Lower leg skin (tissue), 3 donors: Measurements from ENCODE around the gene C1QL4.

Source experiments
- POLR2A ChIP-seq, 2 donors: fragments of 450-650 bp; IDR thresholded peaks; one replicate each; pipeline ENCODE4 v1.6.1; 2016 to 2017; ENCODE audit warnings: antibody characterized with exemption in 2 of 2, mild to moderate bottlenecking in 1 of 2, moderate library complexity in 1 of 2
- TF ChIP-seq, protein P1 (sequence below), 3 donors: fragments of 450-650 bp; IDR thresholded peaks; one replicate each; pipeline ENCODE4 v1.5.1; 2016; ENCODE audit warnings: antibody characterized with exemption in 3 of 3, mild to moderate bottlenecking in 3 of 3, moderate library complexity in 2 of 3

DNA sequence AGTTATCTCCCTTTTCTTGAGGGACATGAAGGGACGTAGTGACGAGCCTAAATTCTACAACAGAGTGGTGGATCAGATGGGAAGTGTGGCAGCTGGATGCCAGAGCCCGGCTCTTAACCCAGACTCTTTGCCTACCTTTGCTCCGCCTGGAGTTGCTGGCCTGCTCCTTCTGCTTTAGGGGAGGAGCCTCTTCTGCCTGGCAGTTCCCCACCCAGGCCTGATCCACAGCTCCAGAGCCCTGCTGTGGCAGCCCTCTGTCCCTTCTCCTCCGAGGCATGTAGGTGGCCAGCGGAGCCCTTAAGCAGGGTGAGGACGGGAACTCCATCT, 44.3 kb downstream of the C1QL4 start:
- TF ChIP-seq, protein P1, sequence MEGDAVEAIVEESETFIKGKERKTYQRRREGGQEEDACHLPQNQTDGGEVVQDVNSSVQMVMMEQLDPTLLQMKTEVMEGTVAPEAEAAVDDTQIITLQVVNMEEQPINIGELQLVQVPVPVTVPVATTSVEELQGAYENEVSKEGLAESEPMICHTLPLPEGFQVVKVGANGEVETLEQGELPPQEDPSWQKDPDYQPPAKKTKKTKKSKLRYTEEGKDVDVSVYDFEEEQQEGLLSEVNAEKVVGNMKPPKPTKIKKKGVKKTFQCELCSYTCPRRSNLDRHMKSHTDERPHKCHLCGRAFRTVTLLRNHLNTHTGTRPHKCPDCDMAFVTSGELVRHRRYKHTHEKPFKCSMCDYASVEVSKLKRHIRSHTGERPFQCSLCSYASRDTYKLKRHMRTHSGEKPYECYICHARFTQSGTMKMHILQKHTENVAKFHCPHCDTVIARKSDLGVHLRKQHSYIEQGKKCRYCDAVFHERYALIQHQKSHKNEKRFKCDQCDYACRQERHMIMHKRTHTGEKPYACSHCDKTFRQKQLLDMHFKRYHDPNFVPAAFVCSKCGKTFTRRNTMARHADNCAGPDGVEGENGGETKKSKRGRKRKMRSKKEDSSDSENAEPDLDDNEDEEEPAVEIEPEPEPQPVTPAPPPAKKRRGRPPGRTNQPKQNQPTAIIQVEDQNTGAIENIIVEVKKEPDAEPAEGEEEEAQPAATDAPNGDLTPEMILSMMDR (IDR thresholded peaks at IDR 0.05), result no peak
- TF ChIP-seq POLR2A (IDR thresholded peaks at IDR 0.05), result no peak
